GM06990 (cell line): ENCODE data around the gene EIPR1.

Source experiments
- DNase-seq: peaks from one replicate; pipeline ENCODE4 v3.0.0-alpha.2; 2011; ENCODE audit not compliant: insufficient read length; ENCODE audit errors: extremely low read depth
- H3K27me3 ChIP-seq: replicated peaks from 2 replicates; pipeline ENCODE4 v1.6.0; 2011; ENCODE audit warnings: low read length; ENCODE audit not compliant: control insufficient read depth, insufficient read depth
- H3K36me3 ChIP-seq: 2 replicates; pipeline ENCODE4 v1.5.1; 2011; ENCODE audit warnings: low read length; ENCODE audit not compliant: control insufficient read depth, insufficient read depth
- H3K4me3 ChIP-seq: replicated peaks from 2 replicates; pipeline ENCODE4 v1.5.1; 2011; ENCODE audit warnings: low read depth, mild to moderate bottlenecking, control low read depth, low read length
- CTCF ChIP-seq: IDR thresholded peaks from 2 replicates; pipeline ENCODE4 v1.5.1; 2011; ENCODE audit warnings: low read length, control low read depth, mild to moderate bottlenecking, inconsistent platforms; ENCODE audit not compliant: insufficient read depth, poor library complexity, severe bottlenecking

Gene EIPR1

GRCh38 chr2:3249476-3249962, 128.1 kb downstream of the EIPR1 start:
- Histone ChIP-seq H3K36me3 (peaks cover 5% of the 10 kb centered on the region), H3K27me3 (no peaks in the 10 kb centered on the region), H3K4me3 (no peak overlapping the region)
- DNase-seq = no peak
- TF ChIP-seq CTCF = no peak

- Histone ChIP-seq H3K36me3 (peaks cover 5% of the 10 kb centered on the region), H3K27me3 (no peaks in the 10 kb centered on the region), H3K4me3 (no peak overlapping the region)
- no peak for TF ChIP-seq CTCF
- no peak for DNase-seq
Measured at GRCh38 chr2:3248754-3249475, 128.7 kb downstream of the EIPR1 start.

- TF ChIP-seq CTCF = no peak
- Histone ChIP-seq H3K27me3 (no peaks in the 10 kb centered on the region), H3K4me3 (no peak overlapping the region), H3K36me3 (peaks cover 5% of the 10 kb centered on the region)
- no peak for DNase-seq
Measured at GRCh38 chr2:3246928-3247714, 130.5 kb downstream of the EIPR1 start.

- no peak for DNase-seq
- no peak overlapping the region for H3K4me3 ChIP-seq
- no peaks in the 10 kb centered on the region for H3K27me3 ChIP-seq
- TF ChIP-seq CTCF = no peak
- peaks cover 5% of the 10 kb centered on the region for H3K36me3 ChIP-seq
Measured at GRCh38 chr2:3246406-3246805, 131.2 kb downstream of the EIPR1 start.

- no peak for TF ChIP-seq CTCF
- no peak overlapping the region for H3K4me3 ChIP-seq
- H3K36me3 ChIP-seq = peaks cover 2% of the 10 kb centered on the region
- DNase-seq = no peak
- no peaks in the 10 kb centered on the region for H3K27me3 ChIP-seq
Measured at GRCh38 chr2:3244486-3244885, 133.1 kb downstream of the EIPR1 start.
